ENCODE results near the gene NR1D1.

NR1D1 gene

GRCh38 chr17:40076591-40076990, 23.8 kb downstream of the NR1D1 start:
- DNase-seq (ENCODE audit: low read depth in 4 of 4, low spot score in 1 of 4) = no peak

GRCh38 chr17:40075942-40076498, 24.4 kb downstream of the NR1D1 start:
- DNase-seq (ENCODE audit: low read depth in 4 of 4, low spot score in 1 of 4) = no peak

DNA sequence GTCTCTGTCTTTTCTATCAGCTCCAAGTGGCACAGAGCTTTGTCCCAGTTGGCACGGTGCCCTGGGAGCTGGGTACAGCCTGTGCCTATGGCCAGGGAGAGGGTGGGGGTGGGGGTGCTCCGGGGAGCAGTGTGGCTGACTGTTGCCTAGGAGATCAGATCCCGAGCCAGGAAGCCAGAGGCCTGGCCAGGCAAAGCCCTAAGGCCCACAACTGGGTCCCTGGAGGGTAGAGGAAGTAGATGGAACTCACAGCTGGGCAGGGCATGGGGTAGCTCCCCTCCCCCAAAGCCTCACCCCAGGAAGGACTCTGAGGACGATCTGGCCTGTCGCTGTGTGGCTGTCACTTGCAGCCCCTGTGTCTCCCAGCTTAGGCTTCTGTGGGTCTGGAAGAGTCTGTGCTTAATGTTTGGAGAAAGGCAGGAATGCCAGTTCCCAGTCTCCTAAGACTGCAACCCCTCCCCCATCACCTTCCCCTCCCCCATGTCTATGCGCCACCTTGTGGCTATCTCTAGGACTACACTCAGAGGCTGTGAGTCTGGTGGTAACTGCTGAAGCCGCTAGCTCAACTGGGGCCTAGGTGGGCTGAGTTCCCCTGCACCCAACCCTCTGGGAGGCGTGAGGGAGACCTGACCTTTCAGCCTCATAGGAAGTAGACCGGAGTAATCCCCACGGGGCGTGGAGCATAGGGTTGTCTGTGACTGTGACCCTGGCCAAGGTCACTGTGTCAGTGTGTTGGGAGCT, 25.0 kb downstream of the NR1D1 start:
- DNase-seq (ENCODE audit: low read depth in 4 of 4, low spot score in 1 of 4) = peak in 3 of 4 experiments; percentile 45 to 61 (median 49)

GRCh38 chr17:40074871-40075200, 25.6 kb downstream of the NR1D1 start:
- DNase-seq (ENCODE audit: low read depth in 4 of 4, low spot score in 1 of 4) = no peak

GRCh38 chr17:40074175-40074512, 26.2 kb downstream of the NR1D1 start:
- no peak for DNase-seq (ENCODE audit: low read depth in 4 of 4, low spot score in 1 of 4)

- no peak for DNase-seq (ENCODE audit: low read depth in 4 of 4, low spot score in 1 of 4)
Observed at GRCh38 chr17:40073454-40074174, 26.8 kb downstream of the NR1D1 start.

DNA sequence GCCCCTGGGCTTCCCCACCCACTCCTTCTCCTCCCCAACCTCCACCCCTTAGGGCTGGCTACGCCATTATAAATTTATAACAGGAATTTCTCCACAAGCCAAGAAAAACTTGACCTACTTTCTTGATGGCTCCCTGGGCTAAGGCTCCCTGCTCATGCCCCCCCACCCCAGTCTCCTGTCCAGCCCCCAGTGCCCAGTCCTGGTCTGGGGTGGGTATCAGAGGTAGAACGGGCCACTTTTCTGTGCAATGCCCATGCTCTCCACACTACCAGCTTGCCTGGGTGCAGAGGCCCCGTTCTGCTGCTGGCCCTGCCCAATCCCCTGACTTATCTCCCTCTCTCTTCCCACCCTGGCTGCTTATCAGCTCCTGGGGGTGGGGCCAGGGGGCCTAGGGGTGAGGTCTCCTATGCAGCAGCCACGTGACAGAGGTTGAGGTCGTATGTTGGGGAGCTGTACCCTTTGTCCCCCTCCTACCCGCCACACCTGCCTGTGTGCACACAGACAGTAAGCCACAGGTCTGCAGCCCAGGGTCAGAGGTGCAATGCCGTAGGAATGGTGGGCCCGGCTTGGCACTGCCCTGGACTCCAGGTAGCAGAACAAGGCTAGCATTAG, 27.5 kb downstream of the NR1D1 start:
- no peak for DNase-seq (ENCODE audit: low read depth in 4 of 4, low spot score in 1 of 4)

DNA sequence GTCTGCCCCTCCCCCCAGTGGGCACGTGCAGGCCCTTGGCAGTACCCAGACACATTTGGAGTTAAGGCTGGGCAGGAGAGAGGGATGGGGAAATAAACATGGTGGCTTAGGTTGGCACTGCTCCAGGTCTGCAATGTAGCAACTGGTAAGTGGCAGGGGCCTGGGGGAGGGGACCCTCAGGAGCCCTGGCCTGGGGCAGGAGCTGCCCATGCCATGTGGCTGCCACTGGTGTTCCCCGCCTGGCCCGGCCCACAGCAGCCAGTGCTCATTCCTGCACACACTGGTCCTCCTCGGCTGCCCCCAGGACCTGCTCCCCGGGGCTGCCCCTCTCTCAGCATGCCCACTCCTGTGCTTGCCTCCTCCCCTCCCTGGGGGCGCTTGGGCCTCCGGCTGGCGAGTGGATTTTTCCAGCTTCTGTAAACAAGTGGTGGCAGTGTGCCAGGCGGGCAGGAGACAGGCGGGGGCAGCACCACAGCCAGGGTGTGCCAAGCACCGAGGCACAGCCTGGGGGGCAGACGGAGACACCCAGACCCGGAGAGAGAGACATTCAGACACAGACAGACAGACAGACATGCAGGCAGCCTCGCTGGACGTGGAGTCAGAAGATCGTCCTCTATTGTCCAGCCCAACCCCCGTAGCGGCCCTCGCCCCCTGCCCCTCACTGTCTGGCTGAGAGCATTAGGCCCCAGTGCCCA, 28.2 kb downstream of the NR1D1 start:
- no peak for DNase-seq (ENCODE audit: low read depth in 4 of 4, low spot score in 1 of 4)

DNA sequence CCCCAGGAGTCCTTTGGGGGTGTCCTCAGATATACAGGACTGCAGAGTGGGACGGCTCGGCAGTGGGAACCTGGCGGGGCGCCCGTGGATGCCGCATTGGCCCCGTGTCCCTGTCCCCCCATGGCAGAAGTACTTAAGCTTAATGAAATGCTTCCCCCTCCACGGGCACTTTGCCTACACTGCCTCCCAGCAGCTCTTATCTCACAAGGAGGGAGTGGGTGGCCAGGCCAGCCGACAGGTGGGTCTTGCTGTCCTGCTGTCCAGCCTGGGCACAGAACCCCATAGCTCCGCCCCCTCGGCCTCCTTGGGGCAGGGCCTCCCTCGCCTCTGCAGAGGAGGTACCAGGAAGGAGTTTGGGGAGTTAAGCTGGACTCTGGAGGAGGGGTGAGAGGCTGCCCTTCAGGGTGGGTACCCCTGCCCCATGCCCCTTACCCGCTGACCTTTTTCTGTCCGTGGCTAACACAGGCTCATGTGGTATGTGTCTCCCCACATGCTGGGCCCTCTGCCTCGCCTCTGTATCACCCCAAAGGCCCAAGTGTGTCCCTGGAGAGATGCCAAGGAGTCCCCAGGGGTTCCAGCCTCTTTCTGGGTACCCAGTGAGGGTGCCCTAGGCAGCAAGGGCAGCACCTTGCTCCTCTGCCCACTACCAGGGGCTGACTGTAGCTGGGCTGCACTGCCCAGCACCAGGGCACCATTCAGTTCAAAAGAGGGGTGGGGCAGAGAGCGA, 28.9 kb downstream of the NR1D1 start:
- no peak for DNase-seq (ENCODE audit: low read depth in 4 of 4, low spot score in 1 of 4)

- no peak for DNase-seq (ENCODE audit: low read depth in 4 of 4, low spot score in 1 of 4)
Observed at GRCh38 chr17:40070709-40071312, 29.6 kb downstream of the NR1D1 start.

GRCh38 chr17:40069751-40070708, 30.4 kb downstream of the NR1D1 start:
- DNase-seq (ENCODE audit: low read depth in 4 of 4, low spot score in 1 of 4) = no peak

GRCh38 chr17:40068917-40069750, 31.3 kb downstream of the NR1D1 start:
- DNase-seq (ENCODE audit: low read depth in 4 of 4, low spot score in 1 of 4) = peak; percentile 57 to 78 (median 70)

GRCh38 chr17:40068584-40068916, 31.8 kb downstream of the NR1D1 start:
- DNase-seq (ENCODE audit: low read depth in 4 of 4, low spot score in 1 of 4) = no peak

DNA sequence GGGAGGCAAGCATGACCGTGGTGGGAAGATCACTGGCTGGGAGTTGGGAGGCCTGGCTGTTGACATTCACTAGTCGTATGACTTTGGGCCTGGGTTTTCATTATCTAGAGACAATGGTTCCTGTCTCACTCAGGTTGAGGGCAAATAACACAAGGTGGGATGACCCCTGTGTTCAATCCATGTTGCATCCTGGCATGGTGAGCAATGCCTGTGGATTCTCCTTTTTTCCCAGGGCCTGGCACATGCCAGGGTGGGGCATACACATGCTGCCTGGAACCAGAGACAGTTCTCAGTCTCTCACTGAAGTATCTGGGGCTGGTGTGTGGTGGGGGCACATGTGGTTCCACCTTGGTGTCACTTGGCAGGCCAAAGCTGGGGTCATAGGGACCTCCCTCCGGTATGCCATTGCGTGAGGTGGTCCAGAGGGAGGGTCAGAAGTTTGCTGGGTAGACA, 32.2 kb downstream of the NR1D1 start:
- DNase-seq (ENCODE audit: low read depth in 4 of 4, low spot score in 1 of 4) = no peak

- DNase-seq (ENCODE audit: low read depth in 4 of 4, low spot score in 1 of 4) = no peak
Observed at GRCh38 chr17:40067710-40068109, 32.7 kb downstream of the NR1D1 start.

- no peak for DNase-seq (ENCODE audit: low read depth in 4 of 4, low spot score in 1 of 4)
Observed at GRCh38 chr17:40065769-40066510, 34.4 kb downstream of the NR1D1 start.

DNA sequence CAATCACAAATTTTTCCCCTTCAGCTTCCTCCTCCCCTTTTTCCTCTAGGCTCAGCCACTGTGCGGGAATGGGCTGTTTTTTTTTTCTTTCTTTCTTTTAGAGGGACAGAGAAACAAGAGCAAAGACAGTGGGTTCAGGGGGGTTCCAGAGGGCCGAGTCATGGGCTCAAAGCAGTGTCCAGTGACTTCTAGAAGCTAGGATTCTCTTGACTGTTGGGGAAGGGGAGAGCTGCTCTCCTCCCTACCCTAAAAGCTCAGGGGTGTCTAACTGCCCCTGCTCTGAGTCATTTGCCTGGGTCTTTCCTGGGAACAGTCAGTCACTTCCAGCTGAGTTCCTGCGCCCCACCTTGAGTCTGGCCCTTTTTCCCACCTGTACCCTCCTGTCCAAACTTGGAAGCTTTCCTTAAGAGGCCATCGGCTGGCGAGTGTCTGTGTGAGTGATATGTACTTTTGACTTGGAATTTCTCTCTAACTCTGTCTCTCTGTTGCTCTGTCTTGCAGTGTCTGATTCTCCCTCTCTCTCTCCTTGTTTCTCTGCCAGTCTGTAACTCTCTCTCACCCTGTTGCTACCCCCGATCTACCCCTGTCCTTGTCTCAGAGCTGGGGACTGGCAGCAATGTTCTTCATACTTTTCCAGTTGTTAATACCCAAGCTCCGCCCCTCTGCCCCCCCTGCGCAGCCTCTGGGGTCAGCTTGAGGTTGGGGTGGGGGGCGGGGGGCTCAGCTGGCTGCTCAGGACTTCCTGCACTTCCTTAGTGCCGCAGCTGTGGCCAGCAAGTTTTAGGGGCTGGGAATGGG, 35.2 kb downstream of the NR1D1 start:
- no peak for DNase-seq (ENCODE audit: low read depth in 4 of 4, low spot score in 1 of 4)

Measured in stimulated activated CD4-positive, alpha-beta T cell treated with anti-CD3 and anti-CD28 coated beads, Interleukin-1b, Interleukin-23, amount 100 ng/mL, for 24 hours (primary cell).